ENCODE measurements around the gene CYP2D6.

GRCh38 chr22:42152661-42153270, 22.2 kb upstream of the CYP2D6 start:
- TF ChIP-seq GATA3 (IDR thresholded peaks at IDR 0.05; ENCODE audit: low read depth, low read length) (no peak), GATA2 (IDR thresholded peaks at IDR 0.05; ENCODE audit: low read depth, low read length) (no peak)
